GM19035 (cell line): ENCODE data around the gene CHKB.

Source experiments
- ATAC-seq: cut with Tn5 transposase; IDR thresholded peaks from one replicate; pipeline ENCODE4 v1.9.1; 2021; ENCODE audit not compliant: unreplicated experiment

Gene CHKB

DNA sequence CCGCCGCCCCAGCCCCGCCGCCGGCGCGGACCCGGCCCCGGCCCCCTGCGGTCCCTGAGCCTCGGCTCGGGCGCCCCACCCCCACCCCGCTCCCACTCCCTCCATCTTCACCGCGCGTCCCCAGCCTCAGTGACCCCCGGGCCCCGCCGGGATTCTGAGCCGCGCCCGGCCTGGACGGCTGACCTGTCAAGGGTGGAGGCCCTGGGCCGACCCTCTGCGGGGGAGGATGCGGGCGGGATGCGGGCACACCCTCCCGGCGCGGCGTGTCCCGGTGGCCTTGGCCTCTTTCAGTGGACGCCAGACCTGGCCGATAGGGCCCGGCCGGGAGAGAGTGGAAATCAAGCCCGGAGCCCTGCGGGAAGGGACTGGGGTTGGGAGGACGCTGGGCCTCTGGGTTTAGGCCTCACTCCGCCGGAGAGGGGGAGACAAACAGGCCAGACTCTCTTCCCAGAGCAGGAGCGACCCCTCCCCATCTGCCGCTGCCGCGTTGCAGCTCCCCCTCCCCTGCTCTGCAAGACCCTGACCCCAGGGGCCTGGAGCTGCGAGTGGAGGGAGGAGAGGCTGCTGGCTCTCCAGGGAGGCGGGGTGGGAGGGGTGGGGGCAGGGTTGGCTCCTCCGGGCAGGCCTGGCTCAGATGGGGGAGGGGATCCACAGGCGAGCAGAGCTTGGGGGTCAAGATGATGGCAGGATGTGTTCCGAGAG, 18.5 kb upstream of the CHKB start:
- no peak for ATAC-seq

DNA sequence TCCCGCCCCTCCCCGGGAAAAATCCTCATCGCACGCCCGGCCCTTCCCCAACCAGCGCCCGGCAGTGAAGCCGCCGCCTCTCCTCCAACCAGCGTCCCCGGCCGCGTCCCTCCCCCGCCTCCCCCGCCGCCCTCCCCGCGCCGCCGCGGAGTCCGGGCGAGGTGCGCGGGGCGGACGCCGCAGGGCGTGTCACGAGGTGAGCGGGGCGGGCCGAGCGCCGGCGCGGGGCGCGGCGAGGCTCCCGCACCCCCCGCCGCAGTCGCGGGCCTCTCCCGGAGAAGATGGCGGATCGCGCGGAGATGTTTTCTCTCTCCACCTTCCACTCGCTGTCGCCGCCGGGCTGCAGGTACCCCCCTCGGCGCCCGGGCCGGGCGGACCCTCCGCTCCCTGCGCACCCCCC, 17.9 kb upstream of the CHKB start, which contains the start of gene MAPK8IP2:
Gene MAPK8IP2 (plus strand): TSS at position 256 of the 400 bp plus-strand sequence. CDS start 26 bp downstream, at position 282.
- no peak for ATAC-seq

DNA sequence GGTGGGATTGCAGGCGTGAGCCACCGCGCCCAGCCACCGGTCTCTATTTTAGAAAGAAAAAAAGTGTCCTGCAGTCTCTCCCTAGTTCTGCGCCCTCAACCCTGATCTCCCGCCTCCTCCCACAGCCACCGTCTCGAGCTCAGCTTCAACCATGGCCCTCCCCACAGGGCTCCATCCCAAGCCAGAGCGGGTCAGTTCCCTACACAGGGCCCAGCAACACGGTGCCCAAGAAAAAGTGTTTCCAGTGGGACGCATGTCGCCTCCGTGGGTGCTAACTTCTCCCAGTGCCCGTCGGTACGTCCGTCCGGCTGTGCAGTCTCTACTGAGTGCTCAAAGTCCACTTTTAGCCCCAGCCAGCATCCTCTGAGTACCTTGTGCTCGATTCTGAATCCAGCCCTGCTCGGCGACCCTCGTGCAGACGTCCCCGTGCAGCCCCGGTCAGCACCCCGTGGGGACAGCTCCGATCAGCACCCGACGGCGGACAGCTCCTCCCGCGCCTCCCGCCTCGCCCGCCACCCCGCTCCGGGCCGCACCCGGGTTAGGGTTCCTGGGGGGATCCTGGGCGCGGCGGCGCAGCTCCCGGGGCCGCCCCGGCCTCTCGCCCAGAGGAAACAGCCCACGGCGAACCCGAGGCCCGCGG, 17.3 kb upstream of the CHKB start:
- ATAC-seq: no peak

DNA sequence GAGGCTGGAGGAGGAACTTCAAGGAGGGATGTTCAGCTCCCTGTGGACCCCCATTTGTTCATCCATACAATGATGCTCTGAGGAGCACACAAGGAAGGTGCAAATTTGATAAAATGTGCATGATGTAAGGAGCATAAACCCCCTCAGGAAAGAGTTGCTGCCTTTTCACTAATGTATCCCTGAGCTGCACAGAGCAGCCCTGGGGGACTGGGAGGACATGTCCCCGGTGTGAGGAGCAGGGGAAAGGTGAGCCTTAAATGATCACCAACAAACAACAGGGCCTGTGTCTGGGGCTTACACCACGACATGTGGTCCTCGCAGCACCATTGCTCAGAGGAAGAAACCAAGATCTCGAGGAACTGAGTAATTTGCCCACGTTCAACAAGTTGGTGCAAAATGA, 14.4 kb upstream of the CHKB start:
- ATAC-seq: no peak

DNA sequence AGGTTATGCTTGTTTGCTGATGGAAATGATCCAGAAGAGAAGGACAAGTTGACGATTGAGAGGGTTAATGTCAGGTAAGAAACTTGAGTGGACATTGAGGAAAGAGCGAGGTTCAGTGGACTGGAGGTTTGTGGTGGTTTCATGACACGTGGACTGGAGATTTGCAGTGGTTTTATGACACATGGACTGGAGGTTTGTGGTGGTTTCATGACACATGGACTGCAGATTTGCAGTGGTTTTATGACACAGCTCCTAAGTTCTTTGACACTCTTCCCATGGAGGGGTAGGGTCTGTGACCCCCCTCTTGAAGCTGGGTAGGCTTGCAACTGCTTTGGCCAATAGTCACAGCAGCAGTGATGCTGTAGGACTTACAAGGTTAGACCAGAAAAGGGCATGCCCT, 12.5 kb upstream of the CHKB start:
- no peak for ATAC-seq

DNA sequence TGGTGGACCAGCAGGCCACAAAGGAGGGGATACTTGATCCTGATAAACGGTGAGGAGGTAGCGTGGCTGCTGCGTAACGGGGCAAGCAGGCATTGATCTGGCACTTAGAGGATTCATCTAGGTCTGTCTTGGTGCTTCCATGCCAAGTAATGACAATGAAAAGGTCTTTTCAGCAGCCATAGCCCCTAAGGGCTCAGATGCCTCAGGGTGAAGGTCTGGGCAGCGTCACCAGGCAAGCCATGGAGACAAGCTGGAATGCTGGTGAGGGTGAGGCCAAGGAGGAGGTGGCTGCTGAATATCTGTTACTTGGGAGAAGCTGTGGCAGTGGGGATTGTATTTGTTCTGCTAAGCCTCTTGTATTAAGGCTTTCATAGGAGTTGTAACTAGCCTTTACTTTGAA, 4.8 kb upstream of the CHKB start:
- no peak for ATAC-seq

DNA sequence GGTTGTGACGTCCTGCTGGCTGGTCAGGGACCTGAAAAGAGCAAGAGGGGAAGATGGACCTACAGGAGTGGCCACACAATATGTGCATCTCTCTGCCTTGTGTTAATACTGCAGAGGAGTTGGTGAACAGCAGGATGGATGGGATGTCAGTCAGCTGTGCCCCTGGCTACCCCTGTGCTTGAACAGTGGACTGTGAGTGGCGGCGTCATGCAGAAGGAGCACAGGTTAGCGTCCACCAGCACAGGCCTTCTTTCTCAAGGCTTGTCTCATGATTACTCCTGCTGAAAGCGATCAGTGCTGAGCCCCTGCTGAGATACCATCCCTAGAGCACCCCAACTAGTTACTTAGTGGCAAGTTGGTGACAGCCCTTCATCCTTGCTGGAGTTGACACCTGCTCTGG, 3.8 kb upstream of the CHKB start:
- no peak for ATAC-seq

DNA sequence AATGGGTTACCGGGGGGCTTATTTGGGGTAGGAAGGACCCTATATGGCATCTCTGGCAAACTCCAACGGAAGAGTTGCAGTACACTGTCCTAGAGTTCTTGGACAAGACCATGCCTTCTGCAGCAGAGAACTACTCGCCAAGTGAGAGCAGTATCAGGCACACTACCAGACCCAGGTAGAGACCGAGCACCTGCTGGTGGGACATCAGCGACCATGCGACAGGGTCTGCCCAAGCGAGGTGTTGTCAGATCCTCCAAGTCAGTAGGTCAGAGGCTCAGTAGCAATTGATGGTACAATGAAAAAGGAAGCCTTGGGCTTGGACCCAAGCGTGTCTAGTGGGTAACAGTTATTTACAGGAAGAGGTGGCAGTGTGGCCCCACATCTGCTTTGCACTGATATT, 3.1 kb upstream of the CHKB start:
- no peak for ATAC-seq

DNA sequence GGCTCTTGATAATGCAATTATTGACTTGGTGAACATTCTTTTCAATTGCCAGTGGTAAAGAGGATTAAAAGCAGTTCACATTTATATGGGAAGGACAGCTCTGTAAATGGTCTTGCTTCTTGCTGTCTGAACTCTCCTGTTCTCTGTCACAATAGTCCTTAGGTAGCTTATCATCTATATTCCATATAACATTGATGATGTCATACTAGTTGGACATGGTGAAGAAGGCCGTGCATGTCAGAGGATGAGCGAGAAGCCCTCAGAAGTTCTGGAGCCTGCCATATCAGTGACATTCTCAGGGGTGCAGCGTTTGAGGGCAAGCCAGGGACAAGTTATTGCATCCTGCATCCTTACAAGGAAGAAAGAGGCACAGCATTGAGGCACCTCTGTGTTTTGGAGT, 2.6 kb upstream of the CHKB start:
- no peak for ATAC-seq

DNA sequence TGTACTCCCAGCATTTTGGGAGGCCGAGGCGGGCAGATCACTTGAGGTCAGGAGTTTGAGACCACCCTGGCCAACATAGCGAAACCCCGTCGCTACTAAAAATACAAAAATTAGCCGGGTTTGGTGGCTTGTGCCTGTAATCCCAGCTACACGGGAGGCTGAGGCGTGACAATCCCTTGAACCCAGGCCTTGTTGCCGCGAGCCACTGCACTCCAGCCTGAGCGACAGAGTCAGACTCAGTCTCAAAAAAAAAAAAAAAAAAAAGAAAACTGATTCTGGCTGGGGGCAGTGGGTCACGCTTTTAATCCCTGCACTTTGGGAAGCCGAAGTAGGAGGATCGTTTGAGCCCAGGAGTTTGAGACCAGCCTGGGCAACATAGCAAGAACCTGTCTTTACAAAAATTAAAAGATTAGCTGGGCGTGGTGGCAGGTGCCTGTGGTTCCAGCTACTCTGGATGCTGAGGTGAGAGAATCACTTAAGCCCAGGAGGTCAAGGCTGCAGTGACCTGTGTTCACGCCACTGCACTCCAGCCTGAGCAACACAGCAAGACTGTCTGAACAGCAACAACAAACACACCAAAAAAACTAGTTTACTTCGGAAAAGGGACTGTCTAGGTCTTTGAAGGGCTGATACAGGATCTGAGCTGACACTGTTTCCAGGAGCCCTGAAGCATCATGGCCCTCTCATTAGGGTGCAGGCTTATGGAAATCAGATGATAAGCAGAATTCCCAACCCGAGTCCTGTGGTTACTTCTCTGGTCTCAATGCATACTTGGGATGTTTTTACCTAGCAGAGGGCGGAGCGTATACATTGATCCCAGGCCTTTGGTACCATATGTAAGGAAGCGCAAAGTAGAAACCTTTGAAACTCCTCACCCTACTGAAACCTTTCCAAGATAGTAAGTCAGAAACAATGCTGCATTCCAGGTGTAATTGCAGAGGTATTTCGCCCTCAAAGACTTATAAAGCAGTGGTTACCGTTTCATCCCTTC, 1.8 kb upstream of the CHKB start:
- no peak for ATAC-seq

DNA sequence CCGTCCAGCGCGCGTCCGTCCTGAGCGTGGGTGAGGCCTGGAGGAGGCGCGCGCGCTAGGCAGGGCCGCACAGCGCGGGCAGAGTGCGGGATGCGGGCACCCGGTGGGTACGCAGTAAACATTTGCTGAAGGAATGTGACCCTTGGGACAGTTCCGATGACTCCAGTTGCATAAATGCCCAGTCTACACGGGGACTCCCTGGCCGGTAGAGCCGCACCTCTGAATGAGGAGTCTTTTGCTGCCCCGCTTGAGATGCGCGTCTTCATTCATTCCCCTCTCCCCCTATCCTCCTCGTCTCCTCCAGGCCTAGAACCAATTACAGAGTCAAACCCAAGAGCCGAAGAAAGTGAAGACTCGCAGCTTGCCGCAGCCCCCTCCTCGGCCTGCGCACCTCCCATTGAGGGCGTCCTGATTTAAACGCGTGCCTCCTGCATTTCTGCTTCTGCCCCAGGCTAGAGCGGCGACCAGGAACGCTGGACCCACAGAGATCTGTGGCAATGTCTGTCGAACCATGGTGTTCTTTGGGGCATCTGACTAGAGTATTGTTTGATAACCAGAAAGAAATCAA, 729 bp upstream of the CHKB start:
- ATAC-seq: peak; percentile 23

DNA sequence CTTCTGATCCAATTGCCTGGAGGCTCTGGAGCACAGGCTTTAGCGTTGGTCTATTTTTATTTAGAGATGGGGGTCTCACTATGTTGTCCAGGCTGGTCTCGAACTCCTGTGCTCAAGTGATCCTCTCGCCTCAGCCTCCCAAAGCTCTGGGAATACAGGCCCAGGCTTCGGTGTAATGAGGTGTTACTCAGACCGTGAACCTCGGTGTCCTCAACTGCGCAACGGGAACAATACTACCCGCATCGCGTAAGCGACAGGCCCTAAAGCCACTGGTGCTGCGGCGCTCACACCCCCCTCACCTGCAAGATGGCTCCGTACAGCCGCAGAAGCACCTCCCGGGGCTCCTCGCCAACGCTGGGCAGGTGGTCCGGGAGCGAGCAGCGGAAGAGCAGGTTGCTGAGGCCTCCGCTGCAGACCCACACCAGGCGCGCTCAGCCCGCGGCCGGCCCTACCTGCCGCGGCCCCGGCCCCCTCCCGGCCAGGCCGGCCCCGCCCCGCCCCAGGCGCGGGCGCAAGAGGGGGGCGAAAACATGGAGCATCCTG, 628 bp downstream of the CHKB start:
- no peak for ATAC-seq

DNA sequence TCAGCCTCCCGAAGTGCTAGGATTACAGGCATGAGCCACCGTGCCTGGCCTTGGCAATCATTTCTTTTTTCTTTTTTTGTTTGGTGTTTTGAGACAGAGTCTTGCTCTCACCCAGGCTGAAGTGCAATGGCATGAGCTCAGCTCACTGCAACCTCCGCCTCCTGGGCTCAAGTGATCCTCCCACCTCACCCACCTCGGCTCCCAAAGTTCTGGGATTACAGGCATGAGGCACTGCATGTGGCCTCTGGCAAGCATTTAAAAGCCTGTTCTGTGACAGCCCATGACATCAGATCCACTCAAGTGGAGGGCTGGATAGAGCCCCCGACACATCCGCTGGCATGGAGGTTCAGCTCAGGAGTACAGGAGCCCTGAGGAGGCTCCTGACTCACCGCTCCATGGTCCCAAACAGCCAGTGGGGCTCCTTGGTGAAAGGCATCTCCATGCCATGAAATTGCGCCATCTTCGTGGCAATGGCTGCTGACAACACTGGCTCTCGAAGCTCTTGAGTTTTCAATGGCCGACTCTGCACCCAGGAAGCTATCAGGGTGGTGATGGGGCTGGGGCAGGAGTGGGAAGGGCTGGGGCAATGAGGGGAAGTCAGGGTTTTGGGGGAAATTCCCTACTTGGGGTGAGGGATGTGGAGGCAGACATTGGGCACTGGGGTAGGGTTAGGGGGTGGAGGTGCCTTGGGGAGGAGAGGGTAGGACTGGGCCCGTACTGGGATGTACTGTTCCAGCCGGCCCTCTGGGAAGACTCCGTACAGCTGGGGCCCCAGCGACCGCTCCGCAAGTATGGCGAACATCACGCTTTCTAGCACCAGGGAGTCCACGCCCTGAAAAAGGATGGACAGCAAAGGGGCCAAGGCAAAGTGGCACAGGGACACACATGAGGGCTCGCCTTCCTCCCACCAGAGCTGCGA, 1.4 kb downstream of the CHKB start:
- no peak for ATAC-seq

DNA sequence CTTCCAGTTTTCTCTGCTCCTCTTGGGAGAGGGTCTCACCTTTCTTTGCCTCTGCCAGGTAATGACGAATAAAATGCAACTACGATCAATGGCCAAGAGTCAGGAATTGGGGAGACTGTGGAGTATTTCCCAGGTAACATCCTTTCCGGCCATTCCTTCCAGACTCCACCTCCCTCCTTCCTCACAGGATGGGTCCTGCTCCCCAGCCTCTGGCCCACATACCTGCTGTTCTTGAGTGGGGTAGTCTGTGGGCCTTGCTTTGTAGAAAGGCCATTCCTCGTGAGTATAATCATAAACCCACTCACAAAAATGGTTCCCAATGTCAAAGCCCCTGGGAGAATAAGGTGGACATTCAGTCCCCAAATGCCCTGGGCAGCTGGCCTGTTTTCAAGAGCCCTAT, 2.9 kb downstream of the CHKB start:
- ATAC-seq: no peak

DNA sequence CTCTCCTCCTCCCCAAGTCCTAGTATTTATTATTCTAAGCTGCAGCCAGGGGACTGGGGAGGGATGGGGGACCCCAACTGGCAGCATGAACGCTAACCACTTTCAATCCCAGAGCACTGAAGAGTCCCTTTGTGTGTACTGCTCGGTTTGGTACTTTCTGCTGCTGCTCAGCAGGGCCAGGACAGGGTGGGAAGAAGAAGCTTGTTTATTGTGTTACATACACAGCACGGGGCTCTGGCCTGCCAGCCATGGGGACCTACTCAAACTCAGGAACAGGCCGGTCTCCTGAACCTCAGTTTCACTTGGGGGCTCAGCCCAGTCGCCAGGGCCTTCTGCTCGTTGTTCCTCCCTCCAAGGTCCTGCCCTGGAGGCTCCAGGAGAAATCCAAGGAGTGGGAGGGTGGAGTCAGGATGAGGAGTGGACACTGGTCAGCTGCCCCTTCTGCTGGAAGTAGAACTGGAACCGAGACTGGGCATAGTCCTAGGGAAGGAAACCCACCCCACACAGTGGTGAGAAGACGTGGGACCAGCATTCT, 3.8 kb downstream of the CHKB start:
- ATAC-seq: no peak

DNA sequence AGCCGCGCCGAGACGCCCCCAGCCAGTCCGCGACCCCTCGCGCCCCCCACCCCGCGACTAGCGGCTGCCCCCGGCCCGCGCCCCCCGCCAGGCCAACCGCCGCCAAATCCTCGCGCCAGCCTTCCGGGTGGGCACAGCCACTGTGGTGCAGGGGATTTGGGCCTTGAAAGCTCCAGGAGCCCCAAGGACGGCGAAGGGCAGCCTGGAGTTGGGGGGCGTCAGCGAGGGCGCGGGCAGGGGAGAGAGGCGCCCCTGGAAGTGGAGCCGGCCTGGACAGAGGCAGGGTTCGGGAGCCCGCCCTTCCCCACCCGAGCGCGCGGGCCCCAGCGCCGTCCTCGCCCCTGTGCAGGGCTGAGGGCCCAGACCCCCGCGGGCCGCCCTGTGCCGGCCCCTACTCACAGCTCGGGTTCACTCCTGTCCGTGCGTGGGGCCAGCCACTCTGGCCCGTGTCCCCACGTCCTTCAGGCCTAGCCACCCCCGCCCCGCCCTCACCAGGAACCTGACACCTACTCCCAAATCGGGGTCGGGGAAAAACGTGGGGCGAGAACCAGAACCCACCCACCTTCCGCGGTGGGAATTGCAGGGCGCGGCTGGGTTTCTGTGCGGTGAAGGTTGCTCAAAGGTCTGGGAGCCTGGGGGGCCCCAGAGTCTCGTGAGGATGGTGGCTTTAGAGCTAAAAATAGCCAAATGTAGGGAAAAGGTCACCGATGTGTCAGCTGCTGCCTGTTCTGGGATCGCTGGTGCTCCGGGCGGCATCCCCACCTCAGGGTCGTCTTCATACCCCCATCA, 4.5 kb downstream of the CHKB start, which contains the start of gene CPT1B:
Gene CPT1B (minus strand): TSS at position 441 of the 789 bp plus-strand sequence. CDS start 512 bp downstream, outside the sequence.
- no peak for ATAC-seq

DNA sequence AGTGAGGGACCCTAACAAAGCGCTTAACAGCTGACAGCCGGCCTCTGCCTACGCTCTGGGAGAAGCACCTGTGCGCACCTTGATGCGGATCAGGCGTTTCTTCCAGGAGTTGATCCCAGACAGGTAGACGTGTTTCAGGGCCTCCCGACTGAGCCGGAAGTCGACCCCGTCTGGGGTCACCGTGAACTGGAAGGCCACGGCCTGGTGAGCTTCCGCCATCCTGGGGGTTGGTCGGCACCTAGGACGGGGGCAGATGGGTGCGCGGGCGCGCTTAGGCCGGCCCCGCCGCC, 5.0 kb downstream of the CHKB start:
- no peak for ATAC-seq

DNA sequence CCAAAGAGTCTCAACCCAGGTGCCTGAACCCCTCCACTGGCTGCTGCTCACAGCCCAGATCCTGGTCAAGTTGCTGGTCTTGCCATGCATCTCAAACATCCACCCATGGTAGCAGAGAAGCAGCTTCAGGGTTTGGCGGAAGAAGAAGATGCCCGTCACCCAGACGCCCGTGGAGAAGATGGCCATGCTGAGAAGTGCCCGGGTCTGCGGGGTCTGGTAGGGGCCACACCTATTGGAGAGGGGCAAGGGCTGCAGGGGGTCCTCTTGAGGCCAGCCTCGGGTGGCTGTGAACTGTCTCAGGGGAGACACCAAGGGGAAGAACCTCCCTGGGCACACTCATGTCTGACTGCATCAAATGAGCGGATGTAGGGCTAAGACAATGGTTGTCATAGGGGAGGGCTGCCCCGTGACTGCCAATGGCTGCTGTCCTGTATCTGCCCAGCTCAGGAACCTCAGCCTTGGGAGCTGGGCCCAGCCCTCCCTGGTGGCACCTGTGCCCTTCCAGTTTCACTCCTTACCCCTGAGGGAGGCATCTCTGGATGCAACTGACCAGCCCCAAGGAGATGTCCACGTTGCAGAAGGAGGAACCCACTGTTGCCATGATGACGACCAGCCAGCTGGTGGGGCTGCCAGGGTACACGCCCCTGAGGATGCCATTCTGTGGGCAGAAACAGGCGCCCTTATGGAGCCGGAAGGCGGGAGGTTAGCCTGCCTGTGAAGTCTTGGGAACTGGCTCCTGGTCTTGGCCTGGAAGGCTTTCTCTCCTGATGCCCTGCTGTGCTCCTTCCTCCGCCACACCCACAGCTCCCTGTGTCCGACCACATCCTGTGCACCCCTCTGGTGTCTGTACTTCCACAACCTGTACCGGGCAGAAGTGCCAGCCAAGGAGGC, 5.6 kb downstream of the CHKB start:
- no peak for ATAC-seq
